ENCODE measurements around the gene MISP3. TPM values are rescaled to one million over a fixed set of nuclear protein-coding genes. Genes with fewer than 3 reads are reported as not detected.
A peak's percentile ranks its signal among the peaks of the same experiment; 100 is the strongest.

Gene MISP3
- total RNA-seq, 1 experiment from 2014 or later, result 3.2 TPM

- no peak overlapping the region for H3K27ac Mint-ChIP-seq
- peaks cover 41% of the 10 kb centered on the region for H3K27me3 Mint-ChIP-seq (ENCODE audit: low read depth)
- ChIA-PET POLR2A (interaction anchor here (1.0 kb wide), 1 partner anchor 55 kb away, joined by 3 read pairs; the partner anchor contains the start of gene ASF1B), CTCF (interaction anchor here (0.6 to 1.8 kb wide), 13 partner anchors 9 to 325 kb away, joined by 3 to 8 read pairs (median 4); partner anchors contain the start of genes ASF1B and MISP3)
- peaks cover 3% of the 10 kb centered on the region for H3K4me1 Mint-ChIP-seq
- DNase-seq (ENCODE audit: low spot score) (peak; percentile 100), ATAC-seq (peak; percentile 86)
- TF ChIP-seq TEAD1 (CRISPR knock-in tag; IDR thresholded peaks at IDR 0.05) (0 out of 2 replicates have a peak, but pooled peaks have one; percentile 62), NFYB (CRISPR knock-in tag; conservative IDR thresholded peaks at IDR 0.05; ENCODE audit: low read depth) (peak; percentile 44; the same call in 1 of the 2 replicates), SP1 (CRISPR knock-in tag; conservative IDR thresholded peaks at IDR 0.05) (peak; percentile 98), ESRRA (CRISPR knock-in tag; IDR thresholded peaks at IDR 0.05; ENCODE audit: borderline replicate concordance) (no peak), NR2C2 (CRISPR knock-in tag; IDR thresholded peaks at IDR 0.05) (peak; percentile 91), FOXK1 (CRISPR knock-in tag; IDR thresholded peaks at IDR 0.05) (peak; percentile 67; the same call in 1 of the 2 replicates), TCF7 (CRISPR knock-in tag; IDR thresholded peaks at IDR 0.05; ENCODE audit: low read depth) (no peak), GABPB1 (CRISPR knock-in tag; IDR thresholded peaks at IDR 0.05) (peak; percentile 72; the same call in 1 of the 2 replicates)
- H3K4me3 Mint-ChIP-seq, result peak overlapping the region; percentile 89
- H3K9me3 Mint-ChIP-seq, result no peaks in the 10 kb centered on the region
- H3K36me3 Mint-ChIP-seq, result no peaks in the 10 kb centered on the region
These were observed 8.6 kb downstream of the MISP3 start for GRCh38 chr19:14080887-14081796.

GRCh38 chr19:14081797-14082674 is 9.4 kb downstream of the MISP3 start:
- peak; percentile 14 for ATAC-seq
- TF ChIP-seq MXD4 (CRISPR knock-in tag; IDR thresholded peaks at IDR 0.05; ENCODE audit: borderline replicate concordance), result no peak
- TF ChIP-seq SOX15 (CRISPR knock-in tag; IDR thresholded peaks at IDR 0.05), result no peak
- TF ChIP-seq PREB (CRISPR knock-in tag; IDR thresholded peaks at IDR 0.05; ENCODE audit: borderline replicate concordance), result no peak
- no peak for TF ChIP-seq SMAD3 (CRISPR knock-in tag; IDR thresholded peaks at IDR 0.05; ENCODE audit: borderline replicate concordance)
- no peak for TF ChIP-seq NFE2L1 (CRISPR knock-in tag; IDR thresholded peaks at IDR 0.05)
- TF ChIP-seq ZBTB43 (CRISPR knock-in tag; IDR thresholded peaks at IDR 0.05), result no peak
- no peak for TF ChIP-seq E2F5 (CRISPR knock-in tag; IDR thresholded peaks at IDR 0.05)
- TF ChIP-seq GRHL2 (CRISPR knock-in tag; IDR thresholded peaks at IDR 0.05; ENCODE audit: insufficient replicate concordance, severe bottlenecking), result no peak
- TF ChIP-seq, protein P1, sequence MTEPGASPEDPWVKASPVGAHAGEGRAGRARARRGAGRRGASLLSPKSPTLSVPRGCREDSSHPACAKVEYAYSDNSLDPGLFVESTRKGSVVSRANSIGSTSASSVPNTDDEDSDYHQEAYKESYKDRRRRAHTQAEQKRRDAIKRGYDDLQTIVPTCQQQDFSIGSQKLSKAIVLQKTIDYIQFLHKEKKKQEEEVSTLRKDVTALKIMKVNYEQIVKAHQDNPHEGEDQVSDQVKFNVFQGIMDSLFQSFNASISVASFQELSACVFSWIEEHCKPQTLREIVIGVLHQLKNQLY (CRISPR knock-in tag; IDR thresholded peaks at IDR 0.05), result no peak
- TF ChIP-seq NFYB (CRISPR knock-in tag; conservative IDR thresholded peaks at IDR 0.05; ENCODE audit: low read depth), result no peak
- no peak for TF ChIP-seq ZNF317 (CRISPR knock-in tag; IDR thresholded peaks at IDR 0.05; ENCODE audit: borderline replicate concordance, low read depth)
- no peak for TF ChIP-seq SP1 (CRISPR knock-in tag; conservative IDR thresholded peaks at IDR 0.05)
- no peak for TF ChIP-seq FOXP1 (CRISPR knock-in tag; IDR thresholded peaks at IDR 0.05; ENCODE audit: borderline replicate concordance)
- TF ChIP-seq, protein P2, sequence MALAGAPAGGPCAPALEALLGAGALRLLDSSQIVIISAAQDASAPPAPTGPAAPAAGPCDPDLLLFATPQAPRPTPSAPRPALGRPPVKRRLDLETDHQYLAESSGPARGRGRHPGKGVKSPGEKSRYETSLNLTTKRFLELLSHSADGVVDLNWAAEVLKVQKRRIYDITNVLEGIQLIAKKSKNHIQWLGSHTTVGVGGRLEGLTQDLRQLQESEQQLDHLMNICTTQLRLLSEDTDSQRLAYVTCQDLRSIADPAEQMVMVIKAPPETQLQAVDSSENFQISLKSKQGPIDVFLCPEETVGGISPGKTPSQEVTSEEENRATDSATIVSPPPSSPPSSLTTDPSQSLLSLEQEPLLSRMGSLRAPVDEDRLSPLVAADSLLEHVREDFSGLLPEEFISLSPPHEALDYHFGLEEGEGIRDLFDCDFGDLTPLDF (CRISPR knock-in tag; IDR thresholded peaks at IDR 0.05), result no peak
- TF ChIP-seq, protein P3, sequence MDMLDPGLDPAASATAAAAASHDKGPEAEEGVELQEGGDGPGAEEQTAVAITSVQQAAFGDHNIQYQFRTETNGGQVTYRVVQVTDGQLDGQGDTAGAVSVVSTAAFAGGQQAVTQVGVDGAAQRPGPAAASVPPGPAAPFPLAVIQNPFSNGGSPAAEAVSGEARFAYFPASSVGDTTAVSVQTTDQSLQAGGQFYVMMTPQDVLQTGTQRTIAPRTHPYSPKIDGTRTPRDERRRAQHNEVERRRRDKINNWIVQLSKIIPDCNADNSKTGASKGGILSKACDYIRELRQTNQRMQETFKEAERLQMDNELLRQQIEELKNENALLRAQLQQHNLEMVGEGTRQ (CRISPR knock-in tag; IDR thresholded peaks at IDR 0.05), result no peak
- TF ChIP-seq, protein P4, sequence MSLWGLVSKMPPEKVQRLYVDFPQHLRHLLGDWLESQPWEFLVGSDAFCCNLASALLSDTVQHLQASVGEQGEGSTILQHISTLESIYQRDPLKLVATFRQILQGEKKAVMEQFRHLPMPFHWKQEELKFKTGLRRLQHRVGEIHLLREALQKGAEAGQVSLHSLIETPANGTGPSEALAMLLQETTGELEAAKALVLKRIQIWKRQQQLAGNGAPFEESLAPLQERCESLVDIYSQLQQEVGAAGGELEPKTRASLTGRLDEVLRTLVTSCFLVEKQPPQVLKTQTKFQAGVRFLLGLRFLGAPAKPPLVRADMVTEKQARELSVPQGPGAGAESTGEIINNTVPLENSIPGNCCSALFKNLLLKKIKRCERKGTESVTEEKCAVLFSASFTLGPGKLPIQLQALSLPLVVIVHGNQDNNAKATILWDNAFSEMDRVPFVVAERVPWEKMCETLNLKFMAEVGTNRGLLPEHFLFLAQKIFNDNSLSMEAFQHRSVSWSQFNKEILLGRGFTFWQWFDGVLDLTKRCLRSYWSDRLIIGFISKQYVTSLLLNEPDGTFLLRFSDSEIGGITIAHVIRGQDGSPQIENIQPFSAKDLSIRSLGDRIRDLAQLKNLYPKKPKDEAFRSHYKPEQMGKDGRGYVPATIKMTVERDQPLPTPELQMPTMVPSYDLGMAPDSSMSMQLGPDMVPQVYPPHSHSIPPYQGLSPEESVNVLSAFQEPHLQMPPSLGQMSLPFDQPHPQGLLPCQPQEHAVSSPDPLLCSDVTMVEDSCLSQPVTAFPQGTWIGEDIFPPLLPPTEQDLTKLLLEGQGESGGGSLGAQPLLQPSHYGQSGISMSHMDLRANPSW (CRISPR knock-in tag; conservative IDR thresholded peaks at IDR 0.05; ENCODE audit: low read depth), result no peak

More at GRCh38 chr19:14081797-14082674, 9.4 kb downstream of the MISP3 start:
- H3K4me1 Mint-ChIP-seq, result peaks cover 3% of the 10 kb centered on the region
- H3K27ac Mint-ChIP-seq, result no peak overlapping the region
- POLR2A ChIA-PET, result no interaction called here
- no peaks in the 10 kb centered on the region for H3K9me3 Mint-ChIP-seq
- H3K4me3 Mint-ChIP-seq, result peak overlapping the region; percentile 89
- peaks cover 37% of the 10 kb centered on the region for H3K27me3 Mint-ChIP-seq (ENCODE audit: low read depth)
- 0 out of 2 replicates have a peak, but pooled peaks cover 3% of the 10 kb centered on the region for H3K36me3 Mint-ChIP-seq
- CTCF ChIA-PET, result interaction anchor here (0.6 to 1.8 kb wide), 5 partner anchors 10 to 220 kb away, joined by 3 to 8 read pairs (median 4); partner anchors contain the start of gene MISP3
- DNase-seq (ENCODE audit: low spot score), result no peak
